IMR-90 (cell line): ENCODE measurements around the gene ESRRG. TPM values are rescaled to one million over a fixed set of nuclear protein-coding genes. Genes with fewer than 3 reads are reported as not detected.

Experiments
- ATAC-seq: fragments of 200-7000 bp; cut with Tn5 transposase; 2 replicates; pipeline ENCODE4 v1.9.1; 2020; ENCODE audit warnings: low read depth, mild to moderate bottlenecking, moderate library complexity
- BruUV-seq: library from RNA; stranded (reverse); fragments of 400-500 nt; replicated peaks from 2 replicates; lab custom pipeline; 2021; lab: Mats Ljungman, UMichigan
- CTCF ChIA-PET: fragments of 300-600 bp; formaldehyde crosslinking; extraction: SDS; loops from one replicate; lab custom pipeline; 2021; ENCODE audit warnings: antibody characterized with exemption; lab: Yijun Ruan, JAX
- POLR2A ChIA-PET: fragments of 300-600 bp; sonication (Branson Sonifier 250); formaldehyde crosslinking; loops from one replicate; lab custom pipeline; 2022; ENCODE audit warnings: antibody characterized with exemption; ENCODE audit not compliant: unreplicated experiment; lab: Charles Lee
- DNase-seq: peaks from one replicate; pipeline ENCODE4 v3.0.0; 2013
- H2AFZ ChIP-seq: replicated peaks from 2 replicates; pipeline ENCODE3; 2013; ENCODE audit warnings: low read length, mild to moderate bottlenecking; ENCODE audit not compliant: poor library complexity
- H2AK5ac ChIP-seq: 2 replicates; pipeline ENCODE4 v1.6.1; 2013; ENCODE audit warnings: low read depth, low read length, inconsistent platforms
- H2AK9ac ChIP-seq: replicated peaks from 2 replicates; pipeline ENCODE3; 2013; ENCODE audit warnings: mild to moderate bottlenecking, low read depth, low read length, moderate library complexity; ENCODE audit not compliant: poor library complexity
- H2BK120ac ChIP-seq: 2 replicates; pipeline ENCODE4 v1.6.1; 2013; ENCODE audit warnings: low read depth, low read length, inconsistent platforms
- H2BK15ac ChIP-seq: 3 replicates; pipeline ENCODE4 v1.6.1; 2013; ENCODE audit warnings: low read depth, low read length, inconsistent platforms
- H2BK20ac ChIP-seq: 2 replicates; pipeline ENCODE4 v1.6.1; 2013; ENCODE audit warnings: low read depth, mild to moderate bottlenecking, inconsistent platforms, low read length, moderate library complexity
- H2BK5ac ChIP-seq: 2 replicates; pipeline ENCODE4 v1.6.1; 2013; ENCODE audit warnings: mild to moderate bottlenecking, low read depth, low read length, inconsistent platforms; ENCODE audit not compliant: poor library complexity, severe bottlenecking
- H3K14ac ChIP-seq: replicated peaks from 2 replicates; pipeline ENCODE4 v1.6.1; 2013; ENCODE audit warnings: low read depth, low read length, inconsistent platforms
- H3K18ac ChIP-seq: 2 replicates; pipeline ENCODE4 v1.6.1; 2013; ENCODE audit warnings: low read depth, low read length, control low read depth
- H3K23ac ChIP-seq: 2 replicates; pipeline ENCODE4 v1.6.1; 2013; ENCODE audit warnings: low read depth, low read length, inconsistent platforms
- H3K27ac ChIP-seq: 2 replicates; pipeline ENCODE4 v1.5.1; 2013; ENCODE audit warnings: mild to moderate bottlenecking, control low read depth, low read length; ENCODE audit not compliant: insufficient read depth
- H3K27me3 ChIP-seq: 2 replicates; pipeline ENCODE4 v1.6.1; 2013; ENCODE audit warnings: low read length; ENCODE audit not compliant: control insufficient read depth, insufficient read depth
- H3K36me3 ChIP-seq: 2 replicates; pipeline ENCODE4 v1.6.1; 2013; ENCODE audit warnings: low read length, mixed read lengths; ENCODE audit not compliant: control insufficient read depth, insufficient read depth
- H3K4ac ChIP-seq: 2 replicates; pipeline ENCODE4 v1.6.1; 2013; ENCODE audit warnings: low read depth, low read length, inconsistent platforms
- H3K4me1 ChIP-seq: 2 replicates; pipeline ENCODE4 v1.6.1; 2013; ENCODE audit warnings: low read length, mixed read lengths; ENCODE audit not compliant: control insufficient read depth, insufficient read depth
- H3K4me2 ChIP-seq: 2 replicates; pipeline ENCODE4 v1.6.1; 2013; ENCODE audit warnings: low read depth, mild to moderate bottlenecking, control low read depth, low read length, moderate library complexity
- H3K4me3 ChIP-seq: 2 replicates; pipeline ENCODE4 v1.5.1; 2013; ENCODE audit warnings: low read depth, mild to moderate bottlenecking, control low read depth, low read length, moderate library complexity; ENCODE audit not compliant: insufficient read depth
- H3K56ac ChIP-seq: 2 replicates; pipeline ENCODE4 v1.6.1; 2013; ENCODE audit warnings: low read length, inconsistent platforms; ENCODE audit not compliant: insufficient read depth; ENCODE audit errors: extremely low read depth
- H3K79me1 ChIP-seq, 2 experiments: 2 replicates each; pipeline ENCODE4 v1.6.1; 2013; ENCODE audit warnings: low read length in 2 of 2, inconsistent platforms in 1 of 2, low read depth in 1 of 2
- H3K9ac ChIP-seq: 2 replicates; pipeline ENCODE4 v1.6.1; 2013; ENCODE audit warnings: low read depth, low read length, control low read depth
- H3K9me1 ChIP-seq: 2 replicates; pipeline ENCODE4 v1.6.1; 2013; ENCODE audit warnings: low read length, inconsistent platforms; ENCODE audit not compliant: insufficient read depth
- H3K9me3 ChIP-seq: 2 replicates; pipeline ENCODE4 v1.6.1; 2013; ENCODE audit warnings: low read length; ENCODE audit not compliant: control insufficient read depth, insufficient read depth
- H4K20me1 ChIP-seq: 2 replicates; pipeline ENCODE4 v1.6.1; 2013; ENCODE audit warnings: low read length, inconsistent platforms; ENCODE audit not compliant: insufficient read depth
- H4K5ac ChIP-seq: 2 replicates; pipeline ENCODE4 v1.6.1; 2013; ENCODE audit warnings: mild to moderate bottlenecking, low read depth, low read length, control low read depth
- H4K8ac ChIP-seq, 2 experiments: 2 replicates each; pipeline ENCODE4 v1.6.1; 2013; ENCODE audit warnings: low read depth in 2 of 2, low read length in 2 of 2, control low read depth in 1 of 2, inconsistent platforms in 1 of 2
- H4K91ac ChIP-seq: 2 replicates; pipeline ENCODE4 v1.6.1; 2013; ENCODE audit warnings: low read depth, low read length, inconsistent platforms; ENCODE audit not compliant: insufficient read depth
- CTCF ChIP-seq: conservative IDR thresholded peaks from 2 replicates; pipeline ENCODE4 v1.5.1; 2012; ENCODE audit warnings: mild to moderate bottlenecking, low read depth, low read length, improper control_type of control experiment
- MAZ ChIP-seq: IDR thresholded peaks from 2 replicates; pipeline ENCODE4 v1.6.1; 2012; ENCODE audit warnings: low read depth, mild to moderate bottlenecking, low read length, improper control_type of control experiment, moderate library complexity, borderline replicate concordance
- RAD21 ChIP-seq: IDR thresholded peaks from 2 replicates; pipeline ENCODE4 v1.6.1; 2012; ENCODE audit warnings: low read length, improper control_type of control experiment
- SMC3 ChIP-seq: fragments of 150-350 bp; IDR thresholded peaks from 2 replicates; pipeline ENCODE4 v1.6.1; 2016; ENCODE audit warnings: low read depth, mild to moderate bottlenecking, antibody characterized with exemption, low read length, moderate library complexity
- WGBS, 2 experiments: methylation state at CpG; one replicate each; pipeline versions ENCODE4 v1.1.5 to v1.1.7; 2013; ENCODE audit warnings: missing lambda C conversion rate in 2 of 2; ENCODE audit not compliant: insufficient read length in 1 of 2; ENCODE audit errors: extremely low coverage in 2 of 2; 5-methylcytosine and 5-hydroxymethylcytosine counted together
- dilution Hi-C: fragments of 300-500 bp; cut with HindIII; formaldehyde crosslinking; loops from one replicate; pipeline ENCODE4 v1.14.3; 2018; ENCODE audit warnings: low sequenced_read_pairs; ENCODE audit not compliant: unreplicated experiment
- in situ Hi-C: fragments of 300-500 bp; cut with MboI; formaldehyde crosslinking; loops from 3 replicates; pipeline ENCODE4 v1.14.3; 2019; ENCODE audit warnings: low sequenced_read_pairs, inconsistent platforms, mixed read lengths
- intact Hi-C: fragments of 100-400 bp; cut with micrococcal nuclease; formaldehyde crosslinking; loops from 2 replicates; pipeline ENCODE4 v1.10.0; 2022
- polyA plus RNA-seq, 3 experiments: library from polyadenylated mRNA; depleted of rRNA; stranded (reverse); fragments of >200 nt; gene quantifications; 2 replicates each; pipeline ENCODE4 v1.2.3, GENCODE V29; 2012; ENCODE audit warnings: low replicate concordance in 1 of 3
- total RNA-seq: library from RNA; depleted of rRNA; stranded (reverse); fragments of >200 nt; gene quantifications from 2 replicates; pipeline ENCODE4 v1.2.3, GENCODE V29; 2012
- TF ChIP-seq, protein P1 (sequence below): fragments of 150-350 bp; IDR thresholded peaks from 2 replicates; pipeline ENCODE4 v1.6.1; 2017; ENCODE audit warnings: mild to moderate bottlenecking, antibody characterized with exemption, low read length, low read depth

The ESRRG gene
- total and polyA plus RNA-seq, 2 of the 4 experiments (the other 2 are of a cell fraction) = 0.17 to 0.54 TPM

DNA sequence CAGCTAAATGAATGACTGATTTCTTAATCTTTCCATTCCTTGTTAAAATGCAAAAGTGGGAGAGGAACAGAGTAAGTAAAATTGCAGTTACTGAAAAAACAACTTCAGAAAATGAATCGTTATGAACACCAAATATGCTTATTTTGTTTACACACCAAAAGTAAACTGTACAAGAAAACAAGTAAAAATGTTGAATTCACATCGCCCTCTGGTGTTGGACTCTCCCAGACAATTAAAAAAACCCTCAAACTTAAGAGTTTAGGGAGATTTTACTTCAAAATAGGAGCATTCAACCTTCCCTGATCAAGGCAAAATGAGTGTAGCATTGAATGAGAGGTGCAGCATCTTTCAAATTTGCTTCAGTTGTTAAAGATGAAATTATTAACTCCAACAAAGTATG, 19.4 kb upstream of the ESRRG start:
- Histone ChIP-seq H3K9ac (no peak overlapping the region), H3K4me1 (no peaks in the 10 kb centered on the region), H3K23ac (no peak overlapping the region), H2BK120ac (no peak overlapping the region), H3K27me3 (no peaks in the 10 kb centered on the region), H3K4ac (no peak overlapping the region), H3K9me3 (no peaks in the 10 kb centered on the region), H3K4me2 (no peak overlapping the region), H2BK15ac (no peak overlapping the region), H3K56ac (no peak overlapping the region), H3K18ac (no peak overlapping the region), H4K91ac (no peak overlapping the region), H4K5ac (no peak overlapping the region), H4K8ac (no peak overlapping the region), H2BK20ac (no peak overlapping the region), H2AK9ac (no peak overlapping the region), H3K9me1 (no peaks in the 10 kb centered on the region), H2AK5ac (no peak overlapping the region), H3K79me1 (no peaks in the 10 kb centered on the region), H3K14ac (no peak overlapping the region), H2BK5ac (no peak overlapping the region), H2AFZ (no peak overlapping the region), H3K4me3 (no peak overlapping the region), H3K27ac (no peak overlapping the region), H3K36me3 (no peaks in the 10 kb centered on the region), H4K20me1 (no peaks in the 10 kb centered on the region)
- BruUV-seq = no TSS peak
- intact Hi-C loops = loop anchor here (1.0 to 5.0 kb wide), 6 partner anchors 142 to 918 kb away; no protein-coding TSS in a partner anchor
- in situ Hi-C loops = loop anchor here (25.0 kb wide), 2 partner anchors 755 to 905 kb away; no protein-coding TSS in a partner anchor
- ATAC-seq (no peak), DNase-seq (peak; percentile 30)
- POLR2A ChIA-PET = no interaction called here
- peak; percentile 53 for TF ChIP-seq CTCF
- TF ChIP-seq MAZ = no peak
- TF ChIP-seq SMC3 = peak; percentile 61
- TF ChIP-seq RAD21 = peak; percentile 36
- TF ChIP-seq, protein P1, sequence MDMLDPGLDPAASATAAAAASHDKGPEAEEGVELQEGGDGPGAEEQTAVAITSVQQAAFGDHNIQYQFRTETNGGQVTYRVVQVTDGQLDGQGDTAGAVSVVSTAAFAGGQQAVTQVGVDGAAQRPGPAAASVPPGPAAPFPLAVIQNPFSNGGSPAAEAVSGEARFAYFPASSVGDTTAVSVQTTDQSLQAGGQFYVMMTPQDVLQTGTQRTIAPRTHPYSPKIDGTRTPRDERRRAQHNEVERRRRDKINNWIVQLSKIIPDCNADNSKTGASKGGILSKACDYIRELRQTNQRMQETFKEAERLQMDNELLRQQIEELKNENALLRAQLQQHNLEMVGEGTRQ = no peak
- dilution Hi-C loops = no loop called here
- CTCF ChIA-PET = interaction anchor here (0.7 to 2.0 kb wide), 3 partner anchors 141 to 529 kb away, joined by 3 to 6 read pairs (median 4); no protein-coding TSS in a partner anchor
- WGBS, 2 experiments = no CpG with 5 or more reads among the region's 2 CpGs
